H1 (cell line): ENCODE data around the gene BAZ1B. TPM values are rescaled to one million over a fixed set of nuclear protein-coding genes. Genes with fewer than 3 reads are reported as not detected.

Experiments used
- ASH2L ChIP-seq: fragments of 200-600, 300-600 bp; sonication (generic); IDR thresholded peaks from one replicate; pipeline ENCODE4 v1.7.1; 2017; ENCODE audit warnings: low read length
- BCL11A ChIP-seq, 2 experiments: IDR thresholded peaks; one replicate each; pipeline ENCODE4 v1.6.1; 2011; ENCODE audit warnings: low read depth in 2 of 2, low read length in 2 of 2, mild to moderate bottlenecking in 2 of 2
- CHD2 ChIP-seq: IDR thresholded peaks from 2 replicates; pipeline ENCODE4 v1.6.1; 2012; ENCODE audit warnings: low read length, improper control_type of control experiment
- CREB1 ChIP-seq: IDR thresholded peaks from 2 replicates; pipeline ENCODE4 v1.6.1; 2012; ENCODE audit warnings: inconsistent platforms
- CTBP2 ChIP-seq: IDR thresholded peaks from 2 replicates; pipeline ENCODE4 v1.7.0; 2011; ENCODE audit warnings: borderline replicate concordance, mild to moderate bottlenecking, moderate library complexity, mixed read lengths, low read length; ENCODE audit not compliant: insufficient read depth, insufficient read length
- HDAC2 ChIP-seq, 2 experiments: fragments of 300-600 bp in 1 of 2; sonication (generic) in 1 of 2; IDR thresholded peaks; 2 replicates each; pipeline ENCODE4 v1.6.1; 2011 to 2012; ENCODE audit warnings: low read depth in 2 of 2, low read length in 2 of 2, mild to moderate bottlenecking in 2 of 2, moderate library complexity in 2 of 2, borderline replicate concordance in 1 of 2, inconsistent platforms in 1 of 2
- KDM4A ChIP-seq: IDR thresholded peaks from one replicate; pipeline ENCODE4 v1.7.1; 2012; ENCODE audit warnings: low read depth, mild to moderate bottlenecking, moderate library complexity, low read length, inconsistent platforms; ENCODE audit not compliant: severe bottlenecking
- MAX ChIP-seq: IDR thresholded peaks from 2 replicates; pipeline ENCODE4 v1.6.1; 2012; ENCODE audit warnings: inconsistent platforms
- PHF8 ChIP-seq: fragments of 200-600 bp; sonication (generic); conservative IDR thresholded peaks from 2 replicates; pipeline ENCODE4 v1.7.1; 2012; ENCODE audit warnings: low read depth, mild to moderate bottlenecking, inconsistent platforms, low read length, moderate library complexity
- POLR2A ChIP-seq, 2 experiments: IDR thresholded peaks; 1 replicate in 1 of 2; 2 replicates in 1 of 2; pipeline ENCODE4 v1.6.1; 2011; ENCODE audit warnings: low read depth in 2 of 2, low read length in 2 of 2, mild to moderate bottlenecking in 2 of 2; ENCODE audit errors: control extremely low read depth in 1 of 2
- POLR2AphosphoS5 ChIP-seq: IDR thresholded peaks from 2 replicates; pipeline ENCODE4 v1.6.1; 2011; ENCODE audit warnings: low read depth, low read length
- SAP30 ChIP-seq: fragments of 300-600 bp; sonication (generic); IDR thresholded peaks from 2 replicates; pipeline ENCODE4 v1.7.1; 2012; ENCODE audit warnings: low read length, moderate library complexity, mild to moderate bottlenecking, inconsistent platforms; ENCODE audit not compliant: insufficient read depth, insufficient replicate concordance
- SIN3A ChIP-seq, 2 experiments: IDR thresholded peaks in 1 of 2; conservative IDR thresholded peaks in 1 of 2; 2 replicates each; pipeline ENCODE4 v1.6.1; 2011 to 2012; ENCODE audit warnings: low read length in 2 of 2, improper control_type of control experiment in 1 of 2, low read depth in 1 of 2, mild to moderate bottlenecking in 1 of 2
- SIRT6 ChIP-seq: IDR thresholded peaks from one replicate; pipeline ENCODE4 v1.7.1; 2012; ENCODE audit warnings: low read length, inconsistent platforms
- SP1 ChIP-seq: IDR thresholded peaks from 2 replicates; pipeline ENCODE4 v1.6.1; 2011; ENCODE audit warnings: low read depth, low read length
- SP2 ChIP-seq: IDR thresholded peaks from 2 replicates; pipeline ENCODE4 v1.6.1; 2012; ENCODE audit warnings: mild to moderate bottlenecking, low read length, inconsistent platforms
- SP4 ChIP-seq: IDR thresholded peaks from 2 replicates; pipeline ENCODE4 v1.6.1; 2012; ENCODE audit warnings: low read length, inconsistent platforms
- TAF1 ChIP-seq: IDR thresholded peaks from 2 replicates; pipeline ENCODE4 v1.6.1; 2011; ENCODE audit warnings: mild to moderate bottlenecking, low read depth, low read length
- TAF7 ChIP-seq: optimal IDR thresholded peaks from 2 replicates; pipeline ENCODE3; 2011; ENCODE audit warnings: low read depth, mild to moderate bottlenecking, inconsistent platforms, low read length, moderate library complexity, borderline replicate concordance
- TBP ChIP-seq: IDR thresholded peaks from 2 replicates; pipeline ENCODE4 v1.6.1; 2011; ENCODE audit warnings: low read depth, low read length, improper control_type of control experiment
- TCF12 ChIP-seq: IDR thresholded peaks from 2 replicates; pipeline ENCODE4 v1.6.1; 2011; ENCODE audit warnings: low read depth, mild to moderate bottlenecking, low read length
- YY1 ChIP-seq: IDR thresholded peaks from 2 replicates; pipeline ENCODE4 v1.6.1; 2011; ENCODE audit warnings: low read depth, mild to moderate bottlenecking, low read length
- polyA plus RNA-seq, 7 experiments: library from polyadenylated mRNA; depleted of rRNA in 3 of 7; stranded (reverse) in 5 of 7; unstranded in 2 of 7; fragments of >200 nt in 5 of 7; fragments of 200-250 nt in 2 of 7; gene quantifications; 1 replicate in 5 of 7; 2 replicates in 1 of 7; 4 replicates in 1 of 7; pipeline versions ENCODE4 v1.2.1 to v1.2.3, GENCODE V29; 2011 to 2013; ENCODE audit warnings: missing spikeins in 2 of 7, mixed read lengths in 2 of 7
- total RNA-seq: library from RNA; stranded (reverse); fragmentation: NEBNext Ultra II Directional; extraction: Animal tissue kit (Norgen Biotek cat#: 25700); gene quantifications from 2 replicates; pipeline ENCODE4 v1.2.1, GENCODE V29; 2021

The BAZ1B gene
- total and polyA plus RNA-seq, 2 of the 8 experiments (the other 6 are each of a cell fraction or from before 2014, with no cell fraction given): 21.0 to 86.8 TPM

GRCh38 chr7:73522105-73522872, at the start of gene BAZ1B (continued):
- TF ChIP-seq TCF12: 0 out of 2 replicates have a peak, but pooled peaks have one; percentile 14
- TF ChIP-seq PHF8: peak; percentile 86
- TF ChIP-seq SAP30: no peak
- TF ChIP-seq SP2: peak; percentile 68
- peak; percentile 88 for TF ChIP-seq CREB1
- TF ChIP-seq SP1: peak; percentile 98
- peak in 1 of 2 experiments; percentile 84; a peak in 2 of 4 replicates for TF ChIP-seq SIN3A (conservative IDR thresholded peaks at IDR 0.05 in 1 of 2, IDR thresholded peaks at IDR 0.05 in 1 of 2; ENCODE audit: low read depth in 1 of 2, low read length in 2 of 2)
- peak; percentile 64 for TF ChIP-seq POLR2AphosphoS5
- TF ChIP-seq CHD2: peak; percentile 90
- peak; percentile 65; the same call in 1 of the 2 replicates for TF ChIP-seq YY1
- peak; percentile 70; the same call in 1 of the 2 replicates for TF ChIP-seq MAX
- no peak for TF ChIP-seq CTBP2
- TF ChIP-seq TAF7: peak; percentile 19
- no peak for TF ChIP-seq SP4
- peak; percentile 80 to 85 for TF ChIP-seq POLR2A (IDR thresholded peaks at IDR 0.05; ENCODE audit: control extremely low read depth in 1 of 2, low read depth in 2 of 2, low read length in 2 of 2)
- TF ChIP-seq TAF1: peak; percentile 94
- TF ChIP-seq HDAC2 (IDR thresholded peaks at IDR 0.05; ENCODE audit: borderline replicate concordance in 1 of 2, low read depth in 2 of 2, low read length in 2 of 2): 0 out of 4 replicates have a peak, but pooled peaks of 1 of the 2 experiments have one; percentile 43
- no peak for TF ChIP-seq SIRT6
- peak; percentile 80 for TF ChIP-seq TBP
- peak; percentile 70 for TF ChIP-seq KDM4A
- TF ChIP-seq BCL11A (IDR thresholded peaks at IDR 0.05; ENCODE audit: low read depth in 2 of 2, low read length in 2 of 2): no peak
- TF ChIP-seq ASH2L: peak; percentile 65
- TF ChIP-seq, all 59 proteins: peak for 20
